Fibroblast of skin of right biceps (primary cell): ENCODE data around the gene HEATR9.

Source experiments
- DNase-seq: peaks from one replicate; pipeline ENCODE4 v3.0.0-alpha.2; 2013

The HEATR9 gene

GRCh38 chr17:35807371-35808144 is 61.1 kb downstream of the HEATR9 start:
- DNase-seq, result peak; percentile 81
